Stimulated activated CD8-positive, alpha-beta memory T cell treated with anti-CD3 and anti-CD28 coated beads, Interleukin-12 subunit alpha, Interleukin-12 subunit beta, amount 100 ng/mL, for 4 hours (primary cell): ENCODE measurements around the gene SYNPO.

Experiments
- DNase-seq: peaks from one replicate; pipeline ENCODE4 v3.0.0-alpha.2; 2020; ENCODE audit warnings: low read depth

Gene SYNPO

GRCh38 chr5:150656191-150657132 lies 16.0 kb downstream of the SYNPO start:
- DNase-seq, result peak; percentile 61

GRCh38 chr5:150658121-150658520 lies 17.7 kb downstream of the SYNPO start:
- no peak for DNase-seq

GRCh38 chr5:150658699-150659265 lies 18.3 kb downstream of the SYNPO start:
- no peak for DNase-seq

GRCh38 chr5:150659360-150660107 lies 19.1 kb downstream of the SYNPO start:
- no peak for DNase-seq

- no peak for DNase-seq
Measured at GRCh38 chr5:150660108-150660831, 19.8 kb downstream of the SYNPO start.

- DNase-seq, result no peak
Measured at GRCh38 chr5:150661086-150661485, 20.6 kb downstream of the SYNPO start, which contains the start of gene MYOZ3. Gene MYOZ3 (plus strand): TSS chr5:150661251. CDS start chr5:150662942, 1,691 bp downstream.

- no peak for DNase-seq
Measured at GRCh38 chr5:150661821-150662596, 21.5 kb downstream of the SYNPO start.

GRCh38 chr5:150662731-150663516 lies 22.5 kb downstream of the SYNPO start:
- no peak for DNase-seq

GRCh38 chr5:150663936-150664335 lies 23.5 kb downstream of the SYNPO start:
- no peak for DNase-seq

- no peak for DNase-seq
Measured at GRCh38 chr5:150665044-150665443, 24.6 kb downstream of the SYNPO start.

- DNase-seq, result no peak
Measured at GRCh38 chr5:150670275-150670947, 30.0 kb downstream of the SYNPO start.

- no peak for DNase-seq
Measured at GRCh38 chr5:150670948-150671310, 30.5 kb downstream of the SYNPO start.

- no peak for DNase-seq
Measured at GRCh38 chr5:150671509-150672236, 31.2 kb downstream of the SYNPO start.

- no peak for DNase-seq
Measured at GRCh38 chr5:150672237-150672883, 31.9 kb downstream of the SYNPO start.

- DNase-seq, result no peak
Measured at GRCh38 chr5:150672884-150673275, 32.4 kb downstream of the SYNPO start.

- DNase-seq, result no peak
Measured at GRCh38 chr5:150674341-150674821, 33.9 kb downstream of the SYNPO start.

GRCh38 chr5:150675069-150675468 lies 34.6 kb downstream of the SYNPO start:
- no peak for DNase-seq

- DNase-seq, result no peak
Measured at GRCh38 chr5:150676578-150676977, 36.1 kb downstream of the SYNPO start.
